ENCODE data around the gene IGSF23. TPM values are rescaled to one million over a fixed set of nuclear protein-coding genes. Genes with fewer than 3 reads are reported as not detected.

IGSF23 gene
- total RNA-seq, 1 donor from 2014 or later, result not detected

GRCh38 chr19:44570603-44570983 lies 42.8 kb upstream of the IGSF23 start:
- no peaks in the 10 kb centered on the region for H4K20me1 ChIP-seq (ENCODE audit: low read depth)
- H3K4me1 ChIP-seq, result no peaks in the 10 kb centered on the region
- H3K9me3 ChIP-seq (ENCODE audit: low read depth), result no peaks in the 10 kb centered on the region
- peaks cover 18% of the 10 kb centered on the region for H3K27me3 ChIP-seq
- no peak overlapping the region for H3K27ac ChIP-seq
- H3F3A ChIP-seq (ENCODE audit: low read depth), result no peaks in the 10 kb centered on the region
- H3K4me3 Mint-ChIP-seq, result no peak overlapping the region
- H3K9me3 Mint-ChIP-seq, result peaks cover 3% of the 10 kb centered on the region
- no peak overlapping the region for H3K9ac ChIP-seq
- no peak overlapping the region for H3K27ac Mint-ChIP-seq
- H2AFZ ChIP-seq (replicated peaks), result no peak overlapping the region
- no peak for DNase-seq (ENCODE audit: low spot score)
- TF ChIP-seq, protein P1, sequence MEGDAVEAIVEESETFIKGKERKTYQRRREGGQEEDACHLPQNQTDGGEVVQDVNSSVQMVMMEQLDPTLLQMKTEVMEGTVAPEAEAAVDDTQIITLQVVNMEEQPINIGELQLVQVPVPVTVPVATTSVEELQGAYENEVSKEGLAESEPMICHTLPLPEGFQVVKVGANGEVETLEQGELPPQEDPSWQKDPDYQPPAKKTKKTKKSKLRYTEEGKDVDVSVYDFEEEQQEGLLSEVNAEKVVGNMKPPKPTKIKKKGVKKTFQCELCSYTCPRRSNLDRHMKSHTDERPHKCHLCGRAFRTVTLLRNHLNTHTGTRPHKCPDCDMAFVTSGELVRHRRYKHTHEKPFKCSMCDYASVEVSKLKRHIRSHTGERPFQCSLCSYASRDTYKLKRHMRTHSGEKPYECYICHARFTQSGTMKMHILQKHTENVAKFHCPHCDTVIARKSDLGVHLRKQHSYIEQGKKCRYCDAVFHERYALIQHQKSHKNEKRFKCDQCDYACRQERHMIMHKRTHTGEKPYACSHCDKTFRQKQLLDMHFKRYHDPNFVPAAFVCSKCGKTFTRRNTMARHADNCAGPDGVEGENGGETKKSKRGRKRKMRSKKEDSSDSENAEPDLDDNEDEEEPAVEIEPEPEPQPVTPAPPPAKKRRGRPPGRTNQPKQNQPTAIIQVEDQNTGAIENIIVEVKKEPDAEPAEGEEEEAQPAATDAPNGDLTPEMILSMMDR (IDR thresholded peaks at IDR 0.05), result no peak
- TF ChIP-seq EZH2phosphoT487 (IDR thresholded peaks at IDR 0.05) (no peak), EZH2 (IDR thresholded peaks at IDR 0.05) (no peak)
- no peak overlapping the region for H3K4me3 ChIP-seq
- H3K4me1 Mint-ChIP-seq, result peaks cover 23% of the 10 kb centered on the region
- no peak overlapping the region for H3K4me2 ChIP-seq
- H3K79me2 ChIP-seq (ENCODE audit: low read depth), result no peaks in the 10 kb centered on the region
- H3K36me3 ChIP-seq, result no peaks in the 10 kb centered on the region
- H3K27me3 Mint-ChIP-seq (ENCODE audit: insufficient read depth, low read depth), result no peaks in the 10 kb centered on the region
- no peaks in the 10 kb centered on the region for H3K36me3 Mint-ChIP-seq

DNA sequence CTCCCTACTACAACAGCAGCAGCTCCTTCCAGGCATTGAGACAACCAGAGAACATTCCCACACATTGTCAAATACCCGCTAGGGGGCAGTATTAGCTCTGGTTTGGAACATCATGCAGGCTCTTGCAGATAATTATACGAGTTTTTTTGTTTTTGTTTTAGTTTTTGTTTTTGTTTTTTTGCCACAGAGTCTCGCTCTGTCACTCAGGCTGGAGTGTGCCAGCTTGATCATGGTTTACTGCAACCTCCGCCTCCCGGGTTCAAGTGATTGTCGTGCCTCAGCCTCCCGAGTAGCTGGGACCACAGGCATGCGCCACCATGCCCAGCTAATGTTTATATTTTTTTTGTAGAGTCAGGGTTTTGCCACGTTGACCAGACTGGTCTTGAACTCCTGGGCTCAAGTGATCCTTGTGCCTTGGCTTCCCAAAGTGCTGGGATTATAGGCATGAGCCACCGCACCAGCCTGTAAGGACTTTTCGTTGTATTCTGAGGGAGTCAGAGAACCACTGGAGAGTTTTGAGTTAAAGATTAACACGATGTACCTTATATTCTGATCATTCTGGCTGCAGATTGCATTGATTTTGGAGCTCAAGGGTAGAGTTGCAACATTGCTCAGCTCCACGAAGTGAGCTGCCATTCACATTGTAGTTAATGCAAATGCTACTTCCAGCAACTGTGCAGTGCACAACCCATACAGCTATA lies 42.2 kb upstream of the IGSF23 start:
- Histone ChIP-seq H3K27me3 (peaks cover 18% of the 10 kb centered on the region), H3K9me3 (ENCODE audit: low read depth) (no peaks in the 10 kb centered on the region), H3K4me1 (no peaks in the 10 kb centered on the region), H3K36me3 (no peaks in the 10 kb centered on the region), H3K4me2 (no peak overlapping the region), H3K79me2 (ENCODE audit: low read depth) (no peaks in the 10 kb centered on the region), H3F3A (ENCODE audit: low read depth) (no peaks in the 10 kb centered on the region), H4K20me1 (ENCODE audit: low read depth) (no peaks in the 10 kb centered on the region), H3K4me3 (no peak overlapping the region), H3K27ac (no peak overlapping the region), H3K9ac (no peak overlapping the region), H2AFZ (replicated peaks) (peak overlapping the region; percentile 46)
- peak; percentile 86 for DNase-seq (ENCODE audit: low spot score)
- Mint-ChIP-seq H3K27ac (no peak overlapping the region), H3K4me3 (no peak overlapping the region), H3K4me1 (peaks cover 23% of the 10 kb centered on the region), H3K9me3 (peaks cover 3% of the 10 kb centered on the region), H3K27me3 (ENCODE audit: insufficient read depth, low read depth) (no peaks in the 10 kb centered on the region), H3K36me3 (no peaks in the 10 kb centered on the region)
- TF ChIP-seq EZH2phosphoT487 (IDR thresholded peaks at IDR 0.05), result no peak
- TF ChIP-seq, protein P1 (IDR thresholded peaks at IDR 0.05), result peak; percentile 83

DNA sequence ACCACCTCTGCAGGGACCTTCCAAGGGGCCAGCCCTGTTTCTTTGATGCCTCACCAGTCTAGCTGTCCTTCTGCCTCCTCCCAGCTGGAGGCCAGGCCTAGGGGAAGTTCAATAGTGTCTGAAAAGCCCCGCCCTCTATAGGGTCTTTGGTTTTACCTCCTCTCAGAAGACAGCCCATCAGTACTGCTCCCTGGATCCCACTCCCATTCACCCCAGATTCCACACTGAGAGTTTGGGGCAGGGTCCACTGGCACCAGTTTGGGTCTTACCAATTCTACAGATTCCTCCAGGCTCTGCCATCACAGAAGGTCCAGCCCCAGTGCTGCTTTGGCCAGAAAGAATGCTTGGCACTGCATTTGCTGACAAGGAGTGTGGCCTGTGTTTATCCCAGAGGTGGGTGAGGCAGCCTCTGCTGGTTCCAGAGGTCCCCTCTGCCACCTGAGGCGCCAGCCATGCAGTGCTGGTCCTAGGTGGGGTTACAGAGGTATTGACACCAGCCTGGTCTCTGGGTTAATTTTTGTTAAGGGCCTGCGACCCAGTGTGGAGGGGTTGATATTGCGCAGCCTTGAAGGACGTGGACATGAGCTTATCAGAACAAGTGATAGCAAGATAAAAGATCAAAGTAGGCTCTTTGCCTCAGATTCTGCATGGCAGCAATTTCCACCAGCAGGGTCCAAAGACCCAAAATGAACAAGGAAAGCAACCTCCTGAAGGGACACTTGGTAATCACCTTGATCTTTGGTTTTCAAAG lies 41.4 kb upstream of the IGSF23 start:
- Mint-ChIP-seq H3K9me3 (peaks cover 3% of the 10 kb centered on the region), H3K27me3 (ENCODE audit: insufficient read depth, low read depth) (no peaks in the 10 kb centered on the region), H3K36me3 (no peaks in the 10 kb centered on the region), H3K27ac (no peak overlapping the region), H3K4me3 (no peak overlapping the region), H3K4me1 (peaks cover 23% of the 10 kb centered on the region)
- Histone ChIP-seq H3K4me3 (no peak overlapping the region), H3K27ac (no peak overlapping the region), H3F3A (ENCODE audit: low read depth) (no peaks in the 10 kb centered on the region), H3K27me3 (peaks cover 13% of the 10 kb centered on the region), H3K4me2 (no peak overlapping the region), H3K36me3 (no peaks in the 10 kb centered on the region), H2AFZ (replicated peaks) (no peak overlapping the region), H3K79me2 (ENCODE audit: low read depth) (no peaks in the 10 kb centered on the region), H3K9me3 (ENCODE audit: low read depth) (no peaks in the 10 kb centered on the region), H3K4me1 (no peaks in the 10 kb centered on the region), H3K9ac (no peak overlapping the region), H4K20me1 (ENCODE audit: low read depth) (no peaks in the 10 kb centered on the region)
- TF ChIP-seq, protein P1 (IDR thresholded peaks at IDR 0.05), result no peak
- TF ChIP-seq EZH2phosphoT487 (IDR thresholded peaks at IDR 0.05) (no peak), EZH2 (IDR thresholded peaks at IDR 0.05) (no peak)
- no peak for DNase-seq (ENCODE audit: low spot score)
